Dendritic cell treated with granulocyte-macrophage colony-stimulating factor and Interleukin-4, amounts not matched to agents 40 ng/mL and 50 ng/mL, for 4 days (primary cell): Measurements from ENCODE around the gene DYNC1I1.

Experiments used
- H3K27ac Mint-ChIP-seq: one replicate; pipeline ENCODE4 v1.8.0; 2022; ENCODE audit warnings: mild to moderate bottlenecking, mixed read lengths
- H3K27me3 Mint-ChIP-seq: one replicate; pipeline ENCODE4 v1.8.0; 2022; ENCODE audit warnings: mild to moderate bottlenecking, mixed read lengths
- H3K36me3 Mint-ChIP-seq: one replicate; pipeline ENCODE4 v1.8.0; 2022; ENCODE audit warnings: low read depth, mixed read lengths
- H3K4me1 Mint-ChIP-seq: one replicate; pipeline ENCODE4 v1.8.0; 2022; ENCODE audit warnings: low read depth, mixed read lengths
- H3K4me3 Mint-ChIP-seq: one replicate; pipeline ENCODE4 v1.8.0; 2022; ENCODE audit warnings: mild to moderate bottlenecking, moderate library complexity, mixed read lengths
- H3K9me3 Mint-ChIP-seq: one replicate; pipeline ENCODE4 v1.8.0; 2022; ENCODE audit warnings: mixed read lengths
- intact Hi-C: fragments of 100-400 bp; cut with micrococcal nuclease; formaldehyde crosslinking; loops from one replicate; pipeline ENCODE4 v1.15.0; 2022

DYNC1I1 gene

DNA sequence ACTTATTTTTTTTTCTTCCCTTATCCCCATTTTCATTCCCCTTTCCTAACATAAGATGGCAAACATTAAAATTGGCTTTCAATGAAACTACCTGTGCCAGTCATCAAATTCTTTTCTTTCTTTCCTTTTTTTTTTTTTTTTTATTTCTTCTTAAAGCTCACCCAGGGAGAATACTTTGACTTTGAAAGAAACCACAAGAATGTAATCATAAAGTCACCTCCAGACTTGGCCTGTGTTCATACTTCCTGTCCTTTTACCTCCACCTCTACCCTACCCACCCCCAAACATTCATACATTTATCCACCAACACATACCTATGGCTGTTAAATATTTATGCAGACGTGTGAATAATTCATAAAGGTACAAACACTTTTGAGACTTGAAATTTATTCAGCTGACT is 295.0 kb downstream of the DYNC1I1 start:
- Mint-ChIP-seq H3K27me3 (peaks cover 6% of the 10 kb centered on the region), H3K27ac (no peak overlapping the region), H3K4me1 (no peaks in the 10 kb centered on the region), H3K9me3 (no peaks in the 10 kb centered on the region), H3K36me3 (no peaks in the 10 kb centered on the region), H3K4me3 (no peak overlapping the region)
- intact Hi-C loops: no loop called here

DNA sequence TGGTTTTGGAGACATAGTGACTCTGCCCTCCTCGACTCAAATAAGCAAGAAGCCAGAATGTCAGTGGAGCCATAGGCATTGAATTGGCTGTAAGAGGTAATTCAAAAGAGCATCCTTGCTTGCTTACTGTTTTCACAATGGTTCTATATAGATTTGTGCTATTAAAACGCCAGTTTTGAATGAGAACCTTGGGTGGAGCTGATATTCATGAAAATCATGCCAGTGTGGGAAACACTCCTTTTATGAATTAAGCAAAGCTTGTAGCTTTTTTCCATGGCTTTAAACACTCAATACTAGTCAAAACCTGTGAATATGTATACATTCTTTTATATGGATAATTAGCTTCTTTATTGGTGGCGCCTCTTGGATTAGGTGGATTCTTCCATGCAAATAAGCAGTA is 297.0 kb downstream of the DYNC1I1 start:
- H3K27ac Mint-ChIP-seq: no peak overlapping the region
- no peak overlapping the region for H3K4me3 Mint-ChIP-seq
- no peaks in the 10 kb centered on the region for H3K36me3 Mint-ChIP-seq
- H3K27me3 Mint-ChIP-seq: peaks cover 9% of the 10 kb centered on the region
- no peaks in the 10 kb centered on the region for H3K4me1 Mint-ChIP-seq
- no peaks in the 10 kb centered on the region for H3K9me3 Mint-ChIP-seq
- intact Hi-C loops: no loop called here

DNA sequence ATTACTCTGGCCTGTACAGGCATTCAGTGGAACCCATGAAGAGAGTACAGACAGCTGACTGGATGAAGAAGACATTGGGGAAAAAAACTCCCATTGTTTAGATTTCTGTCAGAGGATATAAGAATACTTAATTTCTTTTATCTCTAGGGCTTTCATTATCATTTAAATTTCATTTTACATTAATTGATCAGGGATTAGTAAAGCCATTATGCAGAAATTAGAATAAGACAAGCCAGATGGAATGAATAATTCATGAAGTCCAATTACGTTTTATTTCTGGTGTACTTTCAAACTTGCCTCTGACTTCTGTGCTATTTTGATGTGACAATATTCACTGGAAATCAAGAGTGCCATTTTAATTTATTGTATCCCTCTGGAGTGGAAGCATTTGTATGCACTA is 302.5 kb downstream of the DYNC1I1 start:
- Mint-ChIP-seq H3K27me3 (peaks cover 31% of the 10 kb centered on the region), H3K36me3 (no peaks in the 10 kb centered on the region), H3K9me3 (no peaks in the 10 kb centered on the region), H3K4me1 (peaks cover 8% of the 10 kb centered on the region), H3K4me3 (no peak overlapping the region), H3K27ac (no peak overlapping the region)
- intact Hi-C loops: loop anchor here (1.0 to 10.0 kb wide), 2 partner anchors 160 to 952 kb away; no protein-coding TSS in a partner anchor

DNA sequence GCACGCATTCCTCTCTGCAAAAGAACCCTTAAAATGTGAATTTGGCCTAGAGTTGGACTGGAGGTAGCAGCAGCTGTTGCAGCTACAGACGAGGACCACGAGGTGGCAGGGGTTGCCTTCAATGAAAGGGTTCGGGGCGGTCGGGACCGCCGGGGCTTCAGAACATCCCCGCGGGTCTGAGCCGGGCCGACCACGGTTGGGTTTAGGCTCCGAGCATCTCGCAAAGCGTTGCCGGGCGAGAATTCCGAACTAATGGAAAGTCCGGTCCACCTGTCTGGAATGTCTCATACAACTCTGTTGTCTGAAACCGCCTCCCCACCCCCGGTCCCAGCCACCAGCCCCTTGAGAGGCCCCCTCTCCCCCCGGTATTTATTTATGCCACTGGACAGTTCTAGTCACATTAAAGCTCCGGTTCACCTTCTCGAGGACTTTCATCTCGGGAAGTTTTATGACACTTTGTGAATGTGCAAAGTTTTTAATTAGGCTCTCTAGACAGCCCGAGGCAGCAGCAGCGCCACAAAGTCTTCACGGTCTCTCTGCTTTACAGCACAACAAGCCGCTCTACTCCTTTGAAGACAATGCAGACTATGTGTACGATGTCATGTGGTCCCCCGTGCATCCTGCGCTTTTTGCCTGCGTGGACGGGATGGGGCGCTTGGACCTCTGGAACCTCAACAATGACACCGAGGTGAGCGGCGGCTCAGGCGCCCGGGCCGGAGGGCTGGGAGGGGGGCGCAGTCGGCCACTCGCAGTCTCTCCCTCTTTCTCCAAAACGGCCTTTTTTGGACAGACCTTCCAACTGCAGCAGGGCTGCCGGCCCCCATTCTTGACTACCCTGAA is 303.4 kb downstream of the DYNC1I1 start:
- peak overlapping the region; percentile 39 for H3K4me3 Mint-ChIP-seq
- no peaks in the 10 kb centered on the region for H3K9me3 Mint-ChIP-seq
- H3K27ac Mint-ChIP-seq: no peak overlapping the region
- intact Hi-C loops: loop anchor here (1.0 to 10.0 kb wide), 2 partner anchors 161 to 952 kb away; no protein-coding TSS in a partner anchor
- no peaks in the 10 kb centered on the region for H3K36me3 Mint-ChIP-seq
- peaks cover 31% of the 10 kb centered on the region for H3K27me3 Mint-ChIP-seq
- H3K4me1 Mint-ChIP-seq: peaks cover 8% of the 10 kb centered on the region

DNA sequence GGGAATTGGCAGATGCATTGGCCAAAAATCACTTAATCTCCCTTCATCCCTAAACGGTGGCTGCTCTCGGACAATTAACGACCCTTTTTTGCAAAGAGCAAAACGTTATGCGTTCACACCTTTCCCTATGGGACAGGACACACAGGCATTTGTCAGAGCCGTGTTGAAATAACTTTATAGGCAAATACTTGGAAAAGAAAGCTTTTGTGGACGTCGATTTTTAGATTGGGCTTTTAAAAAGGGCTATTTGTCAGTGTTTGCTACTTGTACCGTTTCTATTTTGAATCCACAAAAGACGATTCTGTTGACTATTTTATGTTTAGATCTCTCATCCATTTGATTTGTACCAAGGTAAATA is 304.0 kb downstream of the DYNC1I1 start:
- H3K4me1 Mint-ChIP-seq: peaks cover 8% of the 10 kb centered on the region
- no peaks in the 10 kb centered on the region for H3K9me3 Mint-ChIP-seq
- no peaks in the 10 kb centered on the region for H3K36me3 Mint-ChIP-seq
- H3K27me3 Mint-ChIP-seq: peaks cover 30% of the 10 kb centered on the region
- H3K4me3 Mint-ChIP-seq: no peak overlapping the region
- H3K27ac Mint-ChIP-seq: no peak overlapping the region
- intact Hi-C loops: loop anchor here (10.0 kb wide), 1 partner anchor 162 kb away; no protein-coding TSS in a partner anchor

DNA sequence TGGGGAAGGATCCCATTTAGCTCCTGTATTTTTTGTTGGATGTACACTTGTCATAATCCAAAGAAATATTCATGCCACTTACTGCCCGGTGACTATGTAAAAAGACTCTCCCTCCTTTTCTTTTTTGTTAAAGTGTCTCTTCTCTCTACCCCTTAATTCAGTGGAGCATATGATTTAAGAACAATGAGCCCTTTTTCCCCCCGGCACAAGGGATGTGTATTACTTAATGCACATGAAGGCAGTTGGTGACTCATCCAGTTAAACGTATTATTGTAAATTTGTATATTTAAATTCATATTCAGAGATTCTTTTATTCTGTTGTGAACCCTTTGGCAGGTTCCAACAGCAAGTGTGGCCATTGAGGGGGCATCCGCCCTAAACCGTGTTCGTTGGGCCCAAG is 307.7 kb downstream of the DYNC1I1 start:
- no peak overlapping the region for H3K27ac Mint-ChIP-seq
- no peaks in the 10 kb centered on the region for H3K9me3 Mint-ChIP-seq
- H3K36me3 Mint-ChIP-seq: no peaks in the 10 kb centered on the region
- H3K27me3 Mint-ChIP-seq: peaks cover 24% of the 10 kb centered on the region
- H3K4me3 Mint-ChIP-seq: no peak overlapping the region
- intact Hi-C loops: no loop called here
- H3K4me1 Mint-ChIP-seq: peaks cover 8% of the 10 kb centered on the region

DNA sequence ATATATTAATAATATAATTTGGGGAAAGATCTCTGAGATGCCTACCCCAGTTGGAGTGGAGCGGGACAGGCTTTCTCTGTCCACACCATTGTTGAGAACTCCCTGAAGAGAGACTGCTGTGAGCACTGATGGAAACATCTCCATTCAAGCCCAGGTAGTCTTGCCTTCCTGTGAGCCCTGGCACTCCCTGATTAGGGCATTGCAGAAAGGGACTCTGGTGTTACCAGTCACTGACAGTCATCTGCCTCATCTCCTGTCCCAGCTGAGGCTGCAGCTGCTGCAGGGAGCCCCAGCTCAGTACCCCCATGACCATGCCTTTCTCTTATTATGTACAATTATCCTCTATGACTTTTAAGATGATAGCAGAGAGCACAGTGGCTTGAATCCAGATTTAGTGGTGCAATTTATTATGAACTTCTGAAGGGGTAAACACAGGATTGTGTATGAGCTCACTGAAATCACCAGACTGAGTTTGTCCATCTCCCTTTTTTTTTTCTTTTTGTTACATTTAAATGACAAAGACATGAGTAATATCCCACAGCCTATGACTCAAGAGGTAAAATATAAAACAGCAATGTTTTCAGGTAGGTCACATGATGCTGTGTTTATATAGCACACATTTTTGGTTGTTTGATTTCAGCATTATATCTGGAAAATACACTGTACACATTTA is 312.7 kb downstream of the DYNC1I1 start:
- no peaks in the 10 kb centered on the region for H3K9me3 Mint-ChIP-seq
- H3K4me1 Mint-ChIP-seq: no peaks in the 10 kb centered on the region
- H3K27me3 Mint-ChIP-seq: peaks cover 2% of the 10 kb centered on the region
- no peak overlapping the region for H3K27ac Mint-ChIP-seq
- no peak overlapping the region for H3K4me3 Mint-ChIP-seq
- no peaks in the 10 kb centered on the region for H3K36me3 Mint-ChIP-seq
- intact Hi-C loops: no loop called here

DNA sequence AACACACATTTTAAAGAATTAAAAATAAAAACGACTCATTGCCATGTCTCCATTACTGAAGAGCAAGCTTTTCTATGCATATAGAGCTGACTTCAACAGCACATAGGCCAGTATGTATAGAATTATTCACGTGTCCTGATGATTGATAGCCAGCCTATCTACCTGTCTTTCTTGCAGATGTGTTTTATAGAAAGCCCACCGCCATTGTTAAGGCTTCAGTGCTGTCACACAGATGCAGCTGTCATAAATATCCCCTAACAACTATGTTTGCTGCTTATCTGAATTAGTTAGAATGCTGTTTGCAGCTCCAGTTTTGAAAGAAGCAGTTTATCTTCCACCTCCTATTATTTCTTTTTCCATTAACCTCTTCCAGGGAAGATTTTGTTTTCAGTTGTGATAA is 313.6 kb downstream of the DYNC1I1 start:
- Mint-ChIP-seq H3K9me3 (no peaks in the 10 kb centered on the region), H3K4me1 (no peaks in the 10 kb centered on the region), H3K36me3 (no peaks in the 10 kb centered on the region), H3K27ac (no peak overlapping the region), H3K27me3 (peaks cover 4% of the 10 kb centered on the region), H3K4me3 (no peak overlapping the region)
- intact Hi-C loops: no loop called here

DNA sequence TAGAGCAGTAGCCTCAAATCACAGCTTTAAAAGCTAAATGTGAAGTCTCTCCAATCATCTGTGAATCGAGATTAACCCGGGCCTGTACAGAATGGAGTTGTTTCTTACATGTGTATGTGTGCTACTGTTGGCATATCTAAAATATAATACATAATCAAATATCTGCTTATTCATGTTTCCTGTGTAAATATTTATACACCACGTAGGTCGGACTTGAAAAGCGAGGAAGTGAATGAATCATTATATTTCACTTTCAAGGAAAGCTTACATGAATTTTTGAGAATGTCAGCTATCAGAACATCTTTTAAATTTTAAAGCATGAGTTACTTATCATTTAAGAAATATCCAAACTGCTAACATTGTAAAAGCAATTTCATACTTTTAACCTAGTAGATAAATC is 316.2 kb downstream of the DYNC1I1 start:
- no peaks in the 10 kb centered on the region for H3K4me1 Mint-ChIP-seq
- no peaks in the 10 kb centered on the region for H3K36me3 Mint-ChIP-seq
- no peaks in the 10 kb centered on the region for H3K9me3 Mint-ChIP-seq
- no peak overlapping the region for H3K4me3 Mint-ChIP-seq
- peaks cover 4% of the 10 kb centered on the region for H3K27me3 Mint-ChIP-seq
- no peak overlapping the region for H3K27ac Mint-ChIP-seq
- intact Hi-C loops: no loop called here

DNA sequence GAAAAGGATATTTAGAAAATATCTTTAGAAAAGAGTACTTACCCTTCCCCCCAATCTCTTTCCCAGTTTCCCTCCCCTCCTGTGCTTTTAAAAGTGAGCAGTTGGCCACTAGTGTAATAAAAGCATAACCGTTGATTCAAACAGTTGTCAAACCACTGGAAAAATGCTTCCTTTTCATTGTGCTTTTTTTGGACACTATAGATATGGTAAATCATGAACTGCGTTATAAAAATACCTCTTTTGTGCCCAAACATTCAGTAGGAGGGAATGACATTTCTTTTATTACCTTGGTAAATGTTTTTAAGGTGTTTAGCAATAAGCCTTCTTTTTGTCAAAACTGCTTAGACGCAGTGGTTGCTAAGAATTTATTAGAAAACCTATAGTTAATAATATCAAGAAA is 317.2 kb downstream of the DYNC1I1 start:
- H3K27ac Mint-ChIP-seq: no peak overlapping the region
- H3K4me3 Mint-ChIP-seq: no peak overlapping the region
- H3K4me1 Mint-ChIP-seq: no peaks in the 10 kb centered on the region
- no peaks in the 10 kb centered on the region for H3K9me3 Mint-ChIP-seq
- H3K36me3 Mint-ChIP-seq: no peaks in the 10 kb centered on the region
- H3K27me3 Mint-ChIP-seq: peaks cover 4% of the 10 kb centered on the region
- intact Hi-C loops: no loop called here

DNA sequence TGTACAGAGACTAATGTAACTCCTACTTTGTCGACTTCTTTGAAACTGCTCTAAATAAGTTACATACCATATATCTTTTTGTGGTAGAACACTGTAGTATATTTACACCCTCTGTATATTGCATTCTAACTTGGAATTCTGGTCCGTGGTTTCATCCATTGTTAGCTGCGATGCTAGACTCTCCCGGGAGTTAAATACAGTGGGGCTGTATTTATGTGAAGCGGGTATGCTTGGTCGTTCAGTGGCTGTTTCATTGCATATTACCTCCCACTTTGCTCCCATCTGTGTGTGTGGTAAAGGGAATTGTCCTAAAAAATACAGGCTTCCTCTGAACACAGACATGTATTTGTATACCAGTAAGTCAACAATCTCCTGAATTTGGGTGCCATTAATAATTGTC is 318.4 kb downstream of the DYNC1I1 start:
- no peak overlapping the region for H3K27ac Mint-ChIP-seq
- no peak overlapping the region for H3K4me3 Mint-ChIP-seq
- H3K4me1 Mint-ChIP-seq: no peaks in the 10 kb centered on the region
- H3K27me3 Mint-ChIP-seq: peaks cover 4% of the 10 kb centered on the region
- intact Hi-C loops: no loop called here
- no peaks in the 10 kb centered on the region for H3K36me3 Mint-ChIP-seq
- no peaks in the 10 kb centered on the region for H3K9me3 Mint-ChIP-seq

DNA sequence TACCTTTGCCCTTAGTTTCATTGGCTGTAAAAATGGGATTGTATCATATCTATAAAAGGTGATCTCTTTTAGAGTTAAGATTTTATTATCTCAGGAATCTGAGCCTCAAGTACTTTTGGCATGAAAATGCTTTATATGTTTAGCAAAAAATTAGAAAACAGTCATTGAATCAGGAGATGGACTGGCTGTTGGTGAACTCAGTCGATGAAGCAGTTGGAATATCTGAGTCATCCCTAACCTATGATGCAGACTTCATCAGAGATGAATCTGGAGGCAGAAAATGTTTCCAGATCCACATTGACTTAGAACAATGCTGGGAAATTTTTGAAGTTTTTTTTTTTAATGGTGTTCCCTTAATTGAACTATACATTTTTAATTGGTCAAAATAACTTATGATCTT is 321.1 kb downstream of the DYNC1I1 start:
- Mint-ChIP-seq H3K27ac (no peak overlapping the region), H3K9me3 (no peaks in the 10 kb centered on the region), H3K4me1 (no peaks in the 10 kb centered on the region), H3K27me3 (peaks cover 4% of the 10 kb centered on the region), H3K36me3 (no peaks in the 10 kb centered on the region), H3K4me3 (no peak overlapping the region)
- intact Hi-C loops: no loop called here

DNA sequence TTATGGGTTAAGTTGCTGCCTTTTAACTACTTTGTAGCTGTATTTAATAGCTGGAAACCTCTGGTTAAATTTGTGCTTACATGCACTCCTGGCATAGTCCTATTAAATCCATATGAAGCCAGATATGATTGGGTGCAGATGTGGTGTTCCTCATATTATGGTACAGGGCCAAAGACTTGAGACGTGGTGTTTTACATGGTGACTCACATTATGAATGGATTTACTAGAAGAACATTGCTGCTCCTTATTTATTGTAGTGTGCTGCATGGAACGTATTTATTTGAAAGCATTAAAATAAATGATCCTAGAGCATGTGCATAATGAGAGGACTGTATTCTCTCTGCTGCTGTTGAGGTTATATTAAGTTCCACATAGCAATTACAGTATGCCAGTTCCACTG is 325.5 kb downstream of the DYNC1I1 start:
- H3K27ac Mint-ChIP-seq: no peak overlapping the region
- no peaks in the 10 kb centered on the region for H3K4me1 Mint-ChIP-seq
- H3K27me3 Mint-ChIP-seq: peaks cover 2% of the 10 kb centered on the region
- no peaks in the 10 kb centered on the region for H3K9me3 Mint-ChIP-seq
- intact Hi-C loops: no loop called here
- no peak overlapping the region for H3K4me3 Mint-ChIP-seq
- H3K36me3 Mint-ChIP-seq: no peaks in the 10 kb centered on the region

DNA sequence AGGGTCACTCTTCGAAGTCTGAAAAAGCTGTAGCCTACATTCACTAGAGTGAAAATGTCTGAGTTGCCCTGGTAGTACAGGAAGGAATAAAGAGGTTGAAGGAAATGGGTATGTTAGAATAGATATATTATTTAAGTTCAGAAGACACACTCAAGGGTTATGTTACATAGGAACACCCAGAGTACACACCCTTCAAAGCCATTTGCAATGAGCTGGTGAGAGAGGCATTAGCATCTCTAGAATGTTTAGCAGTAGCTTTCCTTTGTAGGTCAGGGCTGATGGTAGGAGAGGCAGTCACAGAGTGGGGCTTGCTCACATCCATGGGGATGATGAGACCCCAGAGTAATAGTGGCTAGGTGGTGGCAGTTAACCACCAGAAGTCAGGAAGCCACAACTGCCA is 328.4 kb downstream of the DYNC1I1 start:
- peaks cover 5% of the 10 kb centered on the region for H3K27me3 Mint-ChIP-seq
- H3K4me3 Mint-ChIP-seq: no peak overlapping the region

More for the DNA sequence above, 328.4 kb downstream of the DYNC1I1 start:
- no peaks in the 10 kb centered on the region for H3K36me3 Mint-ChIP-seq
- intact Hi-C loops: no loop called here
- H3K4me1 Mint-ChIP-seq: no peaks in the 10 kb centered on the region
- no peak overlapping the region for H3K27ac Mint-ChIP-seq
- no peaks in the 10 kb centered on the region for H3K9me3 Mint-ChIP-seq
